ENCODE results near the gene LUM. TPM values are rescaled to one million over a fixed set of nuclear protein-coding genes. Genes with fewer than 3 reads are reported as not detected.

Gene LUM
- total RNA-seq, 1 donor from 2014 or later = 76.4 TPM

GRCh38 chr12:91055976-91056375, 55.3 kb downstream of the LUM start:
- Mint-ChIP-seq H3K9me3 (ENCODE audit: unreplicated experiment) (peaks cover 2% of the 10 kb centered on the region), H3K4me3 (ENCODE audit: unreplicated experiment) (no peak overlapping the region), H3K27me3 (ENCODE audit: low read depth, unreplicated experiment) (no peaks in the 10 kb centered on the region), H3K4me1 (ENCODE audit: low read depth, unreplicated experiment) (peaks cover 5% of the 10 kb centered on the region), H3K36me3 (ENCODE audit: low read depth, unreplicated experiment) (no peaks in the 10 kb centered on the region), H3K27ac (ENCODE audit: unreplicated experiment) (no peak overlapping the region)
- Histone ChIP-seq H3K27me3 (ENCODE audit: insufficient read depth, low read length) (no peaks in the 10 kb centered on the region), H3K36me3 (ENCODE audit: insufficient read depth, low read length) (no peaks in the 10 kb centered on the region), H3K79me2 (ENCODE audit: insufficient read depth, low read length) (no peaks in the 10 kb centered on the region), H3K4me2 (ENCODE audit: low read length) (no peak overlapping the region), H3K4me3 (ENCODE audit: insufficient read depth, low read depth, low read length) (no peak overlapping the region), H3K9ac (ENCODE audit: low read length) (no peak overlapping the region), H4K20me1 (ENCODE audit: insufficient read depth, low read length) (no peaks in the 10 kb centered on the region), H2AFZ (ENCODE audit: low read depth, low read length) (no peak overlapping the region), H3K9me3 (ENCODE audit: insufficient read depth, low read depth, low read length) (no peaks in the 10 kb centered on the region), H3K4me1 (ENCODE audit: insufficient read depth, low read length) (no peaks in the 10 kb centered on the region), H3K27ac (ENCODE audit: low read depth, low read length) (no peak overlapping the region)
- DNase-seq (ENCODE audit: low read depth) = peak; percentile 20
- no peak for TF ChIP-seq EZH2 (IDR thresholded peaks at IDR 0.05; ENCODE audit: insufficient read depth, low read length)
- no peak for TF ChIP-seq CTCF (IDR thresholded peaks at IDR 0.05; ENCODE audit: insufficient read depth, low read depth, low read length)
- no peak for FAIRE-seq

GRCh38 chr12:91053951-91054715, 57.2 kb downstream of the LUM start:
- H3K27me3 ChIP-seq (ENCODE audit: insufficient read depth, low read length) = no peaks in the 10 kb centered on the region
- H3K27ac ChIP-seq (ENCODE audit: low read depth, low read length) = no peak overlapping the region
- peak; percentile 82 for DNase-seq (ENCODE audit: low read depth)
- H3K9me3 ChIP-seq (ENCODE audit: insufficient read depth, low read depth, low read length) = no peaks in the 10 kb centered on the region
- H3K4me3 ChIP-seq (ENCODE audit: insufficient read depth, low read depth, low read length) = no peak overlapping the region
- H3K9ac ChIP-seq (ENCODE audit: low read length) = no peak overlapping the region
- H3K36me3 ChIP-seq (ENCODE audit: insufficient read depth, low read length) = no peaks in the 10 kb centered on the region
- H4K20me1 ChIP-seq (ENCODE audit: insufficient read depth, low read length) = no peaks in the 10 kb centered on the region
- no peak overlapping the region for H3K27ac Mint-ChIP-seq (ENCODE audit: unreplicated experiment)
- H3K4me2 ChIP-seq (ENCODE audit: low read length) = peak overlapping the region; percentile 2
- H3K9me3 Mint-ChIP-seq (ENCODE audit: unreplicated experiment) = peaks cover 2% of the 10 kb centered on the region
- TF ChIP-seq CTCF (IDR thresholded peaks at IDR 0.05; ENCODE audit: insufficient read depth, low read depth, low read length) = no peak
- TF ChIP-seq EZH2 (IDR thresholded peaks at IDR 0.05; ENCODE audit: insufficient read depth, low read length) = no peak
- H2AFZ ChIP-seq (ENCODE audit: low read depth, low read length) = no peak overlapping the region
- H3K27me3 Mint-ChIP-seq (ENCODE audit: low read depth, unreplicated experiment) = no peaks in the 10 kb centered on the region
- H3K4me1 ChIP-seq (ENCODE audit: insufficient read depth, low read length) = no peaks in the 10 kb centered on the region
- no peaks in the 10 kb centered on the region for H3K79me2 ChIP-seq (ENCODE audit: insufficient read depth, low read length)
- H3K4me3 Mint-ChIP-seq (ENCODE audit: unreplicated experiment) = no peak overlapping the region
- peaks cover 5% of the 10 kb centered on the region for H3K4me1 Mint-ChIP-seq (ENCODE audit: low read depth, unreplicated experiment)
- FAIRE-seq = peak; percentile 54
- H3K36me3 Mint-ChIP-seq (ENCODE audit: low read depth, unreplicated experiment) = no peaks in the 10 kb centered on the region

Other genes with a start within 250 kb of the LUM start
- not detected in 2 replicates for gene CCER1, start 156.3 kb downstream of the LUM start, total RNA-seq
- gene EPYC, start 106.5 kb downstream of the LUM start, total RNA-seq = 0.26 and 0.39 TPM in 2 replicates
- gene KERA, start 53.5 kb downstream of the LUM start, total RNA-seq = not detected in 2 replicates
- 0.57 and 0.87 TPM in 2 replicates for gene DCN, start 71.3 kb upstream of the LUM start, total RNA-seq